NCI-H2029 treated with DMSO at 0.1 percent for 48 hours (cell line): Measurements from ENCODE around the gene TTC7B.
"Not testable (repeated sequence)": the region's sequence is repeated elsewhere in the genome, so short reads cannot be mapped to it uniquely, and the experiment has no call there.

ENCODE experiments used
- DNase-seq: peaks from one replicate; lab custom pipeline; 2025; lab: John Stamatoyannopoulos, UW

Gene TTC7B

GRCh38 chr14:90527978-90528377, 288.3 kb downstream of the TTC7B start:
- DNase-seq: no peak

- DNase-seq: not testable (repeated sequence)
Observed at GRCh38 chr14:90526536-90526935, 289.7 kb downstream of the TTC7B start.

GRCh38 chr14:90525353-90526028, 290.7 kb downstream of the TTC7B start:
- not testable (repeated sequence) for DNase-seq

GRCh38 chr14:90523961-90524875, 292.0 kb downstream of the TTC7B start:
- DNase-seq: no peak

GRCh38 chr14:90523544-90523943, 292.7 kb downstream of the TTC7B start:
- DNase-seq: no peak

GRCh38 chr14:90522571-90523191, 293.5 kb downstream of the TTC7B start:
- peak; percentile 51 for DNase-seq

GRCh38 chr14:90521930-90522483, 294.2 kb downstream of the TTC7B start:
- DNase-seq: no peak

GRCh38 chr14:90521084-90521929, 294.9 kb downstream of the TTC7B start:
- DNase-seq: no peak

GRCh38 chr14:90520326-90520725, 295.9 kb downstream of the TTC7B start:
- DNase-seq: no peak

GRCh38 chr14:90519262-90519920, 296.8 kb downstream of the TTC7B start:
- DNase-seq: no peak

GRCh38 chr14:90518941-90519256, 297.3 kb downstream of the TTC7B start:
- no peak for DNase-seq

GRCh38 chr14:90518069-90518940, 297.9 kb downstream of the TTC7B start:
- no peak for DNase-seq

- no peak for DNase-seq
Observed at GRCh38 chr14:90517076-90517841, 299.0 kb downstream of the TTC7B start.

GRCh38 chr14:90514566-90514965, 301.7 kb downstream of the TTC7B start:
- DNase-seq: no peak

- no peak for DNase-seq
Observed at GRCh38 chr14:90514015-90514398, 302.2 kb downstream of the TTC7B start.

GRCh38 chr14:90513161-90514014, 302.8 kb downstream of the TTC7B start:
- DNase-seq: peak; percentile 43

- no peak for DNase-seq
Observed at GRCh38 chr14:90512329-90512991, 303.8 kb downstream of the TTC7B start.

- no peak for DNase-seq
Observed at GRCh38 chr14:90511795-90512328, 304.4 kb downstream of the TTC7B start.
